Tibial nerve (tissue), 4 donors: Measurements from ENCODE around the gene ENOX1. TPM values are rescaled to one million over a fixed set of nuclear protein-coding genes. Genes with fewer than 3 reads are reported as not detected.
"Not testable (repeated sequence)": the region's sequence is repeated elsewhere in the genome, so short reads cannot be mapped to it uniquely, and the experiment has no call there.

Experiments used
- DNase-seq, 2 donors: peaks; one replicate each; pipeline ENCODE4 v3.0.0-alpha.2; 2019; ENCODE audit warnings: low spot score in 2 of 2
- H3K27ac ChIP-seq, 4 donors: fragments of 200-600 bp; sonication (generic) in 3 of 4; one replicate each; pipeline ENCODE4 v1.5.1; 2017 to 2019; ENCODE audit warnings: mild to moderate bottlenecking in 1 of 4
- H3K27me3 ChIP-seq, 2 donors: fragments of 200-600 bp; sonication (generic) in 1 of 2; one replicate each; pipeline versions ENCODE4 v1.5.1 to v1.6.0; 2017 to 2019
- H3K36me3 ChIP-seq, 3 donors: fragments of 200-600 bp; sonication (generic); one replicate each; pipeline ENCODE4 v1.5.1; 2018 to 2019
- H3K4me1 ChIP-seq, 4 donors: fragments of 200-600 bp; sonication (generic) in 3 of 4; one replicate each; pipeline ENCODE4 v1.5.1; 2017 to 2019
- H3K4me3 ChIP-seq, 4 donors: fragments of 200-600 bp; sonication (generic) in 3 of 4; one replicate each; pipeline ENCODE4 v1.5.1; 2017 to 2019; ENCODE audit warnings: mild to moderate bottlenecking in 1 of 4, moderate library complexity in 1 of 4
- H3K9me3 ChIP-seq, 4 donors: fragments of 200-600 bp; sonication (generic) in 3 of 4; one replicate each; pipeline ENCODE4 v1.5.1; 2017 to 2019
- CTCF ChIP-seq, 5 experiments: fragments of 200-600 bp in 3 of 5; fragments of 450-650 bp in 2 of 5; sonication (generic) in 3 of 5; IDR thresholded peaks; one replicate each; pipeline ENCODE4 v1.5.1; 2016 to 2019; ENCODE audit warnings: antibody characterized with exemption in 5 of 5, mild to moderate bottlenecking in 3 of 5, moderate library complexity in 2 of 5
- EP300 ChIP-seq, 2 donors: sonication (generic); formaldehyde crosslinking; IDR thresholded peaks; one replicate each; pipeline ENCODE4 v1.6.1; 2017; ENCODE audit warnings: antibody characterized with exemption in 2 of 2, mild to moderate bottlenecking in 1 of 2
- POLR2A ChIP-seq, 2 donors: fragments of 450-650 bp; IDR thresholded peaks; one replicate each; pipeline ENCODE4 v1.6.1; 2017; ENCODE audit warnings: antibody characterized with exemption in 2 of 2, mild to moderate bottlenecking in 2 of 2, moderate library complexity in 2 of 2
- WGBS, 2 donors: methylation state at CpG; one replicate each; pipeline ENCODE4 v1.1.5; 2018; 5-methylcytosine and 5-hydroxymethylcytosine counted together
- total RNA-seq, 4 donors: library from RNA; depleted of rRNA; stranded (reverse); fragments of >200 nt; gene quantifications; one replicate each; pipeline ENCODE4 v1.1.0, GENCODE V29; 2016

ENOX1 gene
- 1 to 10 TPM; 2.6 to 8.2 (median 4.6) TPM for total RNA-seq

GRCh38 chr13:43786766-43787517, at the start of gene ENOX1:
TSS of gene ENOX1 (minus strand) at chr13:43786972.
- DNase-seq: no peak
- peak within 1 kb of the TSS in 2 of 4 donors; percentile 39 to 71 for H3K27ac ChIP-seq
- WGBS, 2 donors: 0% methylated on average over 39 to 41 of the region's 93 CpGs
- H3K4me3 ChIP-seq: peak within 1 kb of the TSS; percentile 55 to 70 (median 62)
- no peak for TF ChIP-seq POLR2A (IDR thresholded peaks at IDR 0.05)
- TF ChIP-seq CTCF (IDR thresholded peaks at IDR 0.05): peak in 2 of 5 experiments; percentile 15 to 16
- peak in 1 of 2 donors; percentile 21 for TF ChIP-seq EP300 (IDR thresholded peaks at IDR 0.05)
- no peaks in the 10 kb centered on the region for H3K9me3 ChIP-seq
- H3K27me3 ChIP-seq: peaks cover 0 to 20% of the 10 kb centered on the region in 2 donors
- H3K36me3 ChIP-seq: no peaks in the 10 kb centered on the region
- H3K4me1 ChIP-seq: peaks cover 0 to 38% (median 10%) of the 10 kb centered on the region in 4 donors

GRCh38 chr13:43835701-43836100, 48.9 kb upstream of the ENOX1 start:
- Histone ChIP-seq H3K36me3 (no peaks in the 10 kb centered on the region), H3K27me3 (no peaks in the 10 kb centered on the region), H3K4me1 (no peaks in the 10 kb centered on the region), H3K4me3 (no peak overlapping the region), H3K9me3 (no peaks in the 10 kb centered on the region), H3K27ac (no peak overlapping the region)
- TF ChIP-seq EP300 (IDR thresholded peaks at IDR 0.05) (no peak), POLR2A (IDR thresholded peaks at IDR 0.05) (no peak), CTCF (IDR thresholded peaks at IDR 0.05) (no peak)
- no peak for DNase-seq
- WGBS, 2 donors: 86 to 94% methylated on average over 2 of the region's 2 CpGs

- Histone ChIP-seq H3K36me3 (no peaks in the 10 kb centered on the region), H3K4me3 (no peak overlapping the region), H3K9me3 (no peaks in the 10 kb centered on the region), H3K4me1 (no peaks in the 10 kb centered on the region), H3K27ac (no peak overlapping the region), H3K27me3 (no peaks in the 10 kb centered on the region)
- DNase-seq: no peak
- no peak for TF ChIP-seq CTCF (IDR thresholded peaks at IDR 0.05)
- TF ChIP-seq POLR2A (IDR thresholded peaks at IDR 0.05): no peak
- no peak for TF ChIP-seq EP300 (IDR thresholded peaks at IDR 0.05)
- 53 to 56% methylated on average over 2 of the region's 2 CpGs for WGBS, 2 donors
These were observed 44.3 kb upstream of the ENOX1 start for GRCh38 chr13:43831088-43831487.

- Histone ChIP-seq H3K4me1 (no peaks in the 10 kb centered on the region), H3K9me3 (no peaks in the 10 kb centered on the region), H3K4me3 (no peak overlapping the region), H3K27ac (no peak overlapping the region), H3K27me3 (no peaks in the 10 kb centered on the region), H3K36me3 (no peaks in the 10 kb centered on the region)
- DNase-seq: no peak
- 64 to 67% methylated on average over 5 of the region's 5 CpGs for WGBS, 2 donors
- TF ChIP-seq EP300 (IDR thresholded peaks at IDR 0.05): no peak
These were observed 43.7 kb upstream of the ENOX1 start for GRCh38 chr13:43830497-43830881.

- WGBS, 2 donors: 69% methylated on average over 1 of the region's 1 CpG
- not testable (repeated sequence) for H3K27me3 ChIP-seq, H3K9me3 ChIP-seq, H3K27ac ChIP-seq, H3K4me3 ChIP-seq, DNase-seq, H3K36me3 ChIP-seq, H3K4me1 ChIP-seq
These were observed 37.9 kb upstream of the ENOX1 start for GRCh38 chr13:43824656-43825055.

GRCh38 chr13:43822969-43823368, 36.2 kb upstream of the ENOX1 start:
- H3K27ac ChIP-seq: no peak overlapping the region
- no peak for TF ChIP-seq EP300 (IDR thresholded peaks at IDR 0.05)
- TF ChIP-seq POLR2A (IDR thresholded peaks at IDR 0.05): no peak
- TF ChIP-seq CTCF (IDR thresholded peaks at IDR 0.05): no peak
- H3K36me3 ChIP-seq: no peaks in the 10 kb centered on the region
- DNase-seq: no peak
- no peaks in the 10 kb centered on the region for H3K27me3 ChIP-seq
- no peaks in the 10 kb centered on the region for H3K9me3 ChIP-seq
- no peaks in the 10 kb centered on the region for H3K4me1 ChIP-seq
- WGBS, 2 donors: 38 to 67% methylated on average over 1 of the region's 1 CpG
- no peak overlapping the region for H3K4me3 ChIP-seq
